Heart right ventricle (tissue), 16 donors: ENCODE data around the gene FOSB. TPM values are rescaled to one million over a fixed set of nuclear protein-coding genes. Genes with fewer than 3 reads are reported as not detected.

Experiments used
- ATAC-seq, 8 donors: fragments of 200-7000 bp; cut with Tn5 transposase; one replicate each; pipeline ENCODE4 v1.9.1; 2020; ENCODE audit warnings: mild to moderate bottlenecking in 8 of 8, moderate library complexity in 8 of 8, moderate number of reproducible peaks in 1 of 8
- DNase-seq, 2 donors: peaks; one replicate each; pipeline ENCODE4 v3.0.0-alpha.2; 2020
- H3K27ac ChIP-seq, 10 donors: fragments of 200-600 bp; sonication (generic) in 2 of 10; one replicate each; pipeline versions ENCODE4 v1.5.0 to v1.8.0; 2020 to 2022; ENCODE audit warnings: mild to moderate bottlenecking in 3 of 10
- H3K27me3 ChIP-seq, 7 donors: fragments of 200-600 bp; one replicate each; pipeline ENCODE4 v1.8.0; 2021 to 2022; ENCODE audit warnings: mild to moderate bottlenecking in 2 of 7
- H3K36me3 ChIP-seq, 9 donors: fragments of 200-600 bp; sonication (generic) in 1 of 9; one replicate each; pipeline versions ENCODE4 v1.5.0 to v1.8.0; 2020 to 2022; ENCODE audit warnings: mild to moderate bottlenecking in 2 of 9
- H3K4me1 ChIP-seq, 9 donors: fragments of 200-600 bp; sonication (generic) in 1 of 9; one replicate each; pipeline versions ENCODE4 v1.5.0 to v1.8.0; 2020 to 2022; ENCODE audit warnings: mild to moderate bottlenecking in 4 of 9
- H3K4me3 ChIP-seq, 10 donors: fragments of 200-600 bp; sonication (generic) in 2 of 10; one replicate each; pipeline versions ENCODE4 v1.5.0 to v1.8.0; 2020 to 2022; ENCODE audit warnings: mild to moderate bottlenecking in 7 of 10, moderate library complexity in 2 of 10
- H3K9me3 ChIP-seq, 11 donors: fragments of 200-600 bp in 10 of 11; sonication (generic) in 2 of 11; one replicate each; pipeline versions ENCODE4 v1.5.0 to v1.8.0; 2013 to 2022; ENCODE audit warnings: mild to moderate bottlenecking in 2 of 11, control low read depth in 1 of 11, moderate library complexity in 1 of 11
- CTCF ChIP-seq, 9 donors: fragments of 200-600 bp; sonication (generic) in 2 of 9; IDR thresholded peaks; one replicate each; pipeline versions ENCODE4 v1.5.0 to v1.8.0; 2021 to 2022; ENCODE audit warnings: antibody characterized with exemption in 9 of 9, mild to moderate bottlenecking in 5 of 9, moderate library complexity in 1 of 9
- WGBS, 2 donors: extraction: QIAGEN DNeasy Blood & Tissue Kit; methylation state at CpG; one replicate each; pipeline ENCODE4 v1.1.7; 2013; ENCODE audit warnings: inconsistent platforms in 1 of 2; 5-methylcytosine and 5-hydroxymethylcytosine counted together
- intact Hi-C, 10 donors: fragments of 100-400 bp; cut with DNase I; formaldehyde crosslinking; loops; one replicate each; pipeline versions ENCODE4 v1.11.1 to v1.14.2; 2022
- polyA plus RNA-seq, 2 donors: library from polyadenylated mRNA; stranded (reverse); fragments of 200-250 nt; gene quantifications; one replicate each; pipeline ENCODE4 v1.2.3, GENCODE V29; 2013
- total RNA-seq, 10 donors: library from RNA; stranded (reverse); fragmentation: NEBNext Ultra II Directional in 3 of 10; extraction: Animal tissue kit (Norgen Biotek cat#: 25700) in 3 of 10; gene quantifications; one replicate each; pipeline versions ENCODE4 v1.2.1 to v1.2.4, GENCODE V29; 2021 to 2023
- donor health status: Arrhythmogenic right ventricular cardiomyopathy.
- donor health status: ischemic (EF 13 %, LVEDD 7.1; RV severe dilation, severe dysfunction).
- donor health status: healthy with polysubstance abuse.
- donor health status: DM: no; HTN: yes; CAD: no.
- donor health status: DM: no; HTN: no; CAD: no.
- donor health status: ischemic (EF 25% LVEDD 6.9; RV normal size, moderate dysfunction).
- donor health status: ischemic (EF 25% LVEDD 5.7; RV mildly dilated, moderate dysfunction).
- donor health status: healthy.
- donor health status: DM: yes; HTN: yes; CAD: no.
- donor health status: Ischemic cardiomyopathy.
- donor health status: ischemic (EF 35%, LVEDD 5.7; RV mildly dilated, moderate dysfunction).
- donor health status: nonischemic (EF 11% LVEDD 7.7; RV severe dilation, severe dysfunction).
- donor health status: DM: yes; HTN: yes; CAD: no.
- donor health status: PGD.
- donor health status: ischemic (EF 29% LVEDD 5.4; RV normal size, mild dysfunction).
- donor health status: nonischemic (EF 23%, LVEDD 6.1; RV moderate dilation, normal function).

The FOSB gene
- total and polyA plus RNA-seq, 12 donors: 0.39 to 54.5 (median 4.8) TPM

- no peak for TF ChIP-seq CTCF (IDR thresholded peaks at IDR 0.05)
- H3K4me3 ChIP-seq: no peak overlapping the region
- WGBS, 2 donors: 81 to 87% methylated on average over 8 of the region's 8 CpGs
- H3K27me3 ChIP-seq: peaks cover 0 to 33% (median 24%) of the 10 kb centered on the region in 7 donors
- H3K27ac ChIP-seq: peak overlapping the region in 1 of 10 donors; percentile 77
- DNase-seq: no peak
- intact Hi-C loops: no loop called here
- no peak for ATAC-seq
- H3K4me1 ChIP-seq: peaks cover 4 to 66% (median 31%) of the 10 kb centered on the region in 9 donors
- H3K36me3 ChIP-seq: no peaks in the 10 kb centered on the region
- no peaks in the 10 kb centered on the region for H3K9me3 ChIP-seq
Observed at GRCh38 chr19:45500918-45501729, 33.3 kb downstream of the FOSB start.

GRCh38 chr19:45501730-45502014 is 33.9 kb downstream of the FOSB start:
- ATAC-seq (no peak), DNase-seq (no peak)
- no peak for TF ChIP-seq CTCF (IDR thresholded peaks at IDR 0.05)
- peaks cover 0 to 33% (median 24%) of the 10 kb centered on the region in 7 donors for H3K27me3 ChIP-seq
- H3K27ac ChIP-seq: peak overlapping the region in 1 of 10 donors; percentile 77
- H3K9me3 ChIP-seq: no peaks in the 10 kb centered on the region
- peaks cover 4 to 63% (median 26%) of the 10 kb centered on the region in 9 donors for H3K4me1 ChIP-seq
- no peaks in the 10 kb centered on the region for H3K36me3 ChIP-seq
- intact Hi-C loops: no loop called here
- 62 to 76% methylated on average over 2 of the region's 2 CpGs for WGBS, 2 donors
- no peak overlapping the region for H3K4me3 ChIP-seq

GRCh38 chr19:45502111-45502510 is 34.3 kb downstream of the FOSB start:
- Histone ChIP-seq H3K36me3 (no peaks in the 10 kb centered on the region), H3K4me1 (peaks cover 4 to 62% (median 25%) of the 10 kb centered on the region in 9 donors), H3K27me3 (peaks cover 0 to 33% (median 24%) of the 10 kb centered on the region in 7 donors), H3K9me3 (no peaks in the 10 kb centered on the region), H3K4me3 (no peak overlapping the region), H3K27ac (peak overlapping the region in 1 of 10 donors; percentile 77)
- intact Hi-C loops: no loop called here
- WGBS, 2 donors: 84 to 85% methylated on average over 5 of the region's 5 CpGs
- no peak for TF ChIP-seq CTCF (IDR thresholded peaks at IDR 0.05)
- DNase-seq (no peak), ATAC-seq (no peak)

GRCh38 chr19:45503909-45504308 is 36.1 kb downstream of the FOSB start:
- ATAC-seq (no peak), DNase-seq (no peak)
- peaks cover 0 to 23% (median 13%) of the 10 kb centered on the region in 7 donors for H3K27me3 ChIP-seq
- intact Hi-C loops: no loop called here
- H3K4me1 ChIP-seq: peaks cover 2 to 44% (median 9%) of the 10 kb centered on the region in 9 donors
- 88 to 89% methylated on average over 9 of the region's 9 CpGs for whole genome bisulfite sequencing, 2 donors
- no peaks in the 10 kb centered on the region for H3K9me3 ChIP-seq
- H3K4me3 ChIP-seq: no peak overlapping the region
- no peak overlapping the region for H3K27ac ChIP-seq
- TF ChIP-seq CTCF (IDR thresholded peaks at IDR 0.05): no peak
- no peaks in the 10 kb centered on the region for H3K36me3 ChIP-seq
